Measurements from ENCODE around the gene OR6X1. TPM values are rescaled to one million over a fixed set of nuclear protein-coding genes. Genes with fewer than 3 reads are reported as not detected.
A peak's percentile ranks its signal among the peaks of the same experiment; 100 is the strongest.
"Not testable (repeated sequence)": the region's sequence is repeated elsewhere in the genome, so short reads cannot be mapped to it uniquely, and the experiment has no call there.

The OR6X1 gene
- total RNA-seq, 1 experiment from 2014 or later = not detected

DNA sequence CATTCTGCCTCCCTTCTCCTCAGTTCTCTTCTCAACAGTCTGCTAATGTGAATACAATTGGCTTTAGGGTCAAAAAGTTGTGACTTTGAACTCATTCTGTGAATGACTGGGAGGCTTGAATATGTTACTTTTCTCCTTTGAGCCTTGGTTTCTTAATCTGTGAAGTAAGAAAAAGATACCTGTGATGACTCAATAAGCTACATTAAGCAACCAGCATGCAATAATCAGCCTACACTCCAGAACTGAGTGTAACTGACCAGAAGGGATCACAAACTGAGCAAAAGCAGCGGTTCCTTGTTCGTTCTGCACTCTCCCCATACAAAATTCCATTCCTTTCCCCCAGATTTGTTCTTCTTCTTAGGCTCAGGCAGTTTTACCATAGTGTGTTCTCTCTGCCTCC, 36.3 kb downstream of the OR6X1 start:
- in situ Hi-C loops (cut with HindIII; ENCODE audit: low pct_unique_long_range_greater_than_20kb, low sequenced_read_pairs) = no loop called here
- no peak for DNase-seq (ENCODE audit: low read depth)

DNA sequence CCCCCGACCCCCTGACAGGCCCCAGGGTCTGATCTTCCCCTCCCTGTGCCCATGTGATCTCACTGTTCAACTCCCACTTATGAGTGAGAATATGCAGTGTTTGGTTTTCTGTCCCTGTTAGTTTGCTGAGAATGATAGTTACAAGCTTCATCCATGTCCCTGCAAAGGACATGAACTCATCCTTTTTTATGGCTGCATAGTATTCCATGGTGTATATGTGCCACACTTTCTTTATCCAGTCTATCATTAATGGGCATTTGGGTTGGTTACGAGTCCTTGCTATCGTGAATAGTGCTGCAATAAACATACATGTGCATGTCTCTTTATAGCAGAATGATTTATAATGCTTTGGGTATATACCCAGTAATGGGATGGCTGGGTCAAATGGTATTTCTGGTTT, 41.7 kb downstream of the OR6X1 start:
- in situ Hi-C loops (cut with HindIII; ENCODE audit: low pct_unique_long_range_greater_than_20kb, low sequenced_read_pairs); DNase-seq (ENCODE audit: low read depth): not testable (repeated sequence)

DNA sequence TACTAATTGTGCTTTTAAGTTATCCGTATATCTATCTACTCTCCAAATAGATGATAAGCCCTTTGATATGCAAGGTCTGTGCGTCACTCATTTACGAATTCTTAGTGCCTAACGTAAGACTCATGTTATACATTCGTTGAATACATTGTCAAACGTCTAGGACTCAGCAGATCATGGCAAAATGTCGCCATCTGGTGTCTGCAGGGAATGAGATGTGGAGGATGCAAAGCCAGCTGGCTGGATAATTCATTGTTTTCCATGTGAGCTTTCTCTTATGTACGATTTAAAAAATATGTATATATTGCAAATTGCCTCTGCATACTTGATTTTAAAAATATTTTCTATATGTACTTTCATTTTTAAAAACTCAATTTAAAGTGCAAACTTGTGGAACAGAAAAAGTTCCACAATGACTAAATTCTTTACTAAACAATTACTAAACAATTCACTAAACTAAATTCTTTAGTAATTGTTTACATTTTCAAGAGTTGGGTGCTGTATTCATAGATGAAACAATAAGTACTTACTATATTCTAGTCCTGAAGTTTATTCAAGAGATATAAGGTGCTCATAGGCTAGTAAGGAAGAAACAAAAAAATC, 46.6 kb downstream of the OR6X1 start:
- in situ Hi-C loops (cut with HindIII; ENCODE audit: low pct_unique_long_range_greater_than_20kb, low sequenced_read_pairs) = no loop called here
- DNase-seq (ENCODE audit: low read depth) = peak; percentile 6

DNA sequence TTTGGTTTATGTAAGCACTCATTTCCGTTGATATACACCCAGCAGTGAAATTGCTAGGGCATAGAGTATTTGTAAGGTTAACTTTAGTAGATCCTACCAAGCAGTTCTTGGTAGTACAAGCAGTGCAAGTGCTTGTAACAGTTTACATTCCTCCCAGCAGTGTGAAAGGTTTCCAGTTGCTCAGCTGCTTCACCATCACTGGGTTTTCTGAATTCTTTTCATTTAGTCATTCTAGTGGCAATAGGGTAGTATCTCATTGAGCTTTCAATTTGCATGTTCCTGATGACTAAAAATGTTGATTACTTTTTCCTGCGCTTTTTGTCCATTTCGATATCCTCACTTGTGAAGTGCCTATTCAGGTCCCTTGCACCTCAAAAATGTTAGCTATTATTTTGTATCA, 47.1 kb downstream of the OR6X1 start:
- no peak for DNase-seq (ENCODE audit: low read depth)
- in situ Hi-C loops (cut with HindIII; ENCODE audit: low pct_unique_long_range_greater_than_20kb, low sequenced_read_pairs) = no loop called here

DNA sequence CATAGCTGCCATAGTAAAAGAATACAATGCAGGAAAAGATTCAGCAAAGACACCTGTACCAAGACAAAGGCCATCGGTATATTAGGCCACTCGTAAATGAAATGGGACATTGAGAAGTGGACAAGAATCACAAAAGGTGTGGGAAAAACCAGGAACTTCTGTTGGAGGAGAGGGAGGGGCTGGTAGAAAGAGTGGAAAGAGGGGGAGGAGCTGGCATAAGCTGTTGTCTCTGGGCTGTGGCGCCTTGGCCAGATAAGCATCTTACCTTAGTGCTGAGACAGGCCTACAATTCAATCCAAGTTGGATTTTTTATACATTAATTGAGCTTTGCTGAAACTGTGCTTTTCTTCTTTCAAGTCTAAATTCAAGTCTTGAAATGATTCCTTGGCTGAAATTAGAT, 50.0 kb downstream of the OR6X1 start:
- no peak for DNase-seq (ENCODE audit: low read depth)
- in situ Hi-C loops (cut with HindIII; ENCODE audit: low pct_unique_long_range_greater_than_20kb, low sequenced_read_pairs) = no loop called here

Other genes with a start within 250 kb of the OR6X1 start
- gene SCN3B, start 99.9 kb downstream of the OR6X1 start, total RNA-seq (2014; rRNA removed; shearing (Covaris generic); ENCODE audit: low replicate concordance) = not detected in 2 replicates
- 7.4 and 25.7 TPM in 2 replicates for gene ZNF202, start 12.9 kb downstream of the OR6X1 start, total RNA-seq (2014; rRNA removed; shearing (Covaris generic); ENCODE audit: low replicate concordance)
- not detected in 2 replicates for gene OR6M1, start 51.8 kb upstream of the OR6X1 start, total RNA-seq (2014; rRNA removed; shearing (Covaris generic); ENCODE audit: low replicate concordance)
- gene TMEM225, start 131.2 kb upstream of the OR6X1 start, total RNA-seq (2014; rRNA removed; shearing (Covaris generic); ENCODE audit: low replicate concordance) = not detected in 2 replicates
- not detected in 2 replicates for gene OR8D4, start 147.6 kb upstream of the OR6X1 start, total RNA-seq (2014; rRNA removed; shearing (Covaris generic); ENCODE audit: low replicate concordance)
- not detected in 2 replicates for gene OR4D5, start 185.1 kb upstream of the OR6X1 start, total RNA-seq (2014; rRNA removed; shearing (Covaris generic); ENCODE audit: low replicate concordance)
- not detected in 2 replicates for gene OR6T1, start 189.3 kb upstream of the OR6X1 start, total RNA-seq (2014; rRNA removed; shearing (Covaris generic); ENCODE audit: low replicate concordance)
- not detected in 2 replicates for gene OR10S1, start 223.3 kb upstream of the OR6X1 start, total RNA-seq (2014; rRNA removed; shearing (Covaris generic); ENCODE audit: low replicate concordance)
- not detected in 2 replicates for gene OR10G6, start 240.6 kb upstream of the OR6X1 start, total RNA-seq (2014; rRNA removed; shearing (Covaris generic); ENCODE audit: low replicate concordance)

All from Caki2 (cell line).